ENCODE results near the gene NR3C1. TPM values are rescaled to one million over a fixed set of nuclear protein-coding genes. Genes with fewer than 3 reads are reported as not detected.
A peak's percentile ranks its signal among the peaks of the same experiment; 100 is the strongest.

NR3C1 gene
- total RNA-seq, 6 experiments from 2014 or later = 27.3 to 60.1 (median 47.2) TPM

DNA sequence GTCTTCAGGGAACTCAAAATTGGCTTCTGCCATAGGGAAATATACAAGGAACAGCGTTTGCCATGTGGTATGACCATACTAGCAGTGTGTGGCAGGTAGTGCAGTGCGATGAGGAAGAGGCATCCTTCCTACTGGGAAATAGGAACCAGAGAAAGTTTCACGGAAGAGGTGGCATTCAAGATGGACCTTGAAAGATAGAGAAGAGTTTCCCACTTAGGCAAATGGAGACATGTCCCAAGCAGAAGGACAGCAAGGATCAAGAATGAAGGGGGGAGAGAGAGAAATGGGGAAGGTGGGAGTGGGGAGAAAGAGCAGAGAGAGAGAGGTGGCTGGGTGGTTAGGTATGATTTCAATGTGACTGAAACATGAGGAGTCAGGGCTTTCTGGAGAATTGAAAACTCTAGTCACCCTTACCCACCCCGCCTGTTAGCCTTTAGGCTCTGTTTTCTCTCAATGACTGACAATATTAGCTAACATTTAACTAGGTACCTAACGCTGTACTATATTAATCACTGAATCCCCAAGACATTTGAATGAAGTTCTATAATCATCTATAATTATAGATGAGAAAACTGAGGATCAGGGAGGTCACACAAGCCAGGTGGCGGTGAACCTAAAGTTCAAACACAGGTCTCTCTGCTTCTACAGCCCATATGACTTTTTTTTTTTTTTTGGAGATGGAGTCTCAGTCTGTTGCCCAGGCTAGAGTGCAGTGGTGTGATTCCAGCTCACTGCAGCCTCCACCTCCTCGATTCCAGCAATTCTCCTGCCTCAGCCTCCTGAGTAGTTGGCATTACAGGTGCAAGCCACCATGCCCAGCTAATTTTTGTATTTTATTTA, 171.3 kb downstream of the NR3C1 start:
- Histone ChIP-seq H3K27me3 (no peaks in the 10 kb centered on the region), H3K9me3 (no peaks in the 10 kb centered on the region)
- DNase-seq = no peak

DNA sequence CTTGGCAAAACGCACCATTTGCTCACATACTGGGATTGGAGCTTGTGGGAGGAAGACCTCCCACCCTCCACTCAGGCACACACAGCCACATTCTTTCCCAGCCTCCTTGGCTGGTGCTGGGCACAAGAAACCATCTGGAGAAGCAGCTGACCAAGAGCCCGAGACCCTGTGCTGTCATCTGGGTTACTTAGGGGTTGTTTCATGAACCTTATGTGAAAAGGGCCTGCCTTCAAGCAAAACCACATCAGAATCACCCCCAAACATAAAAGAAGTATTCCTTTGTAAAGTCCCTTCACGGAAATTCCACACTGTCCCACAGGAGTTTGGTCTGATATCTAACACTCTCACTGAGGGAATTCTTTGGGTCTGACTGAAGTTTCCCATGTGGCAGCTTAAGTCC, 172.1 kb downstream of the NR3C1 start:
- no peak overlapping the region for H3K4me3 ChIP-seq
- no peaks in the 10 kb centered on the region for H3K9me3 ChIP-seq
- no peak for TF ChIP-seq POLR2A (IDR thresholded peaks at IDR 0.05)
- TF ChIP-seq, protein P1, sequence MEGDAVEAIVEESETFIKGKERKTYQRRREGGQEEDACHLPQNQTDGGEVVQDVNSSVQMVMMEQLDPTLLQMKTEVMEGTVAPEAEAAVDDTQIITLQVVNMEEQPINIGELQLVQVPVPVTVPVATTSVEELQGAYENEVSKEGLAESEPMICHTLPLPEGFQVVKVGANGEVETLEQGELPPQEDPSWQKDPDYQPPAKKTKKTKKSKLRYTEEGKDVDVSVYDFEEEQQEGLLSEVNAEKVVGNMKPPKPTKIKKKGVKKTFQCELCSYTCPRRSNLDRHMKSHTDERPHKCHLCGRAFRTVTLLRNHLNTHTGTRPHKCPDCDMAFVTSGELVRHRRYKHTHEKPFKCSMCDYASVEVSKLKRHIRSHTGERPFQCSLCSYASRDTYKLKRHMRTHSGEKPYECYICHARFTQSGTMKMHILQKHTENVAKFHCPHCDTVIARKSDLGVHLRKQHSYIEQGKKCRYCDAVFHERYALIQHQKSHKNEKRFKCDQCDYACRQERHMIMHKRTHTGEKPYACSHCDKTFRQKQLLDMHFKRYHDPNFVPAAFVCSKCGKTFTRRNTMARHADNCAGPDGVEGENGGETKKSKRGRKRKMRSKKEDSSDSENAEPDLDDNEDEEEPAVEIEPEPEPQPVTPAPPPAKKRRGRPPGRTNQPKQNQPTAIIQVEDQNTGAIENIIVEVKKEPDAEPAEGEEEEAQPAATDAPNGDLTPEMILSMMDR (IDR thresholded peaks at IDR 0.05) = no peak
- no peaks in the 10 kb centered on the region for H3K27me3 ChIP-seq
- intact Hi-C loops (cut with DNase I) = no loop called here
- peaks cover 0 to 68% (median 23%) of the 10 kb centered on the region in 4 donors for H3K4me1 ChIP-seq
- no peaks in the 10 kb centered on the region for H3K36me3 ChIP-seq
- 60% methylated on average over 1 of the region's 3 CpGs for WGBS (ENCODE audit: insufficient coverage, low coverage, low lambda C conversion rate, missing lambda C conversion rate)
- peak overlapping the region; percentile 9 to 96 (median 25) for H3K27ac ChIP-seq
- no peak for DNase-seq
- no peak for ATAC-seq

More for the DNA sequence above, 171.3 kb downstream of the NR3C1 start:
- WGBS (ENCODE audit: insufficient coverage, low coverage, low lambda C conversion rate, missing lambda C conversion rate) = 71% methylated on average over 6 of the region's 7 CpGs
- Histone ChIP-seq H3K4me1 (peaks cover 0 to 68% (median 23%) of the 10 kb centered on the region in 4 donors), H3K27ac (peak overlapping the region; percentile 9 to 96 (median 25)), H3K4me3 (no peak overlapping the region), H3K36me3 (no peaks in the 10 kb centered on the region)
- intact Hi-C loops (cut with DNase I) = no loop called here
- peak in 3 of 4 donors; percentile 13 to 28 (median 13) for ATAC-seq
- TF ChIP-seq, protein P1 (IDR thresholded peaks at IDR 0.05) = no peak
- no peak for TF ChIP-seq POLR2A (IDR thresholded peaks at IDR 0.05)

DNA sequence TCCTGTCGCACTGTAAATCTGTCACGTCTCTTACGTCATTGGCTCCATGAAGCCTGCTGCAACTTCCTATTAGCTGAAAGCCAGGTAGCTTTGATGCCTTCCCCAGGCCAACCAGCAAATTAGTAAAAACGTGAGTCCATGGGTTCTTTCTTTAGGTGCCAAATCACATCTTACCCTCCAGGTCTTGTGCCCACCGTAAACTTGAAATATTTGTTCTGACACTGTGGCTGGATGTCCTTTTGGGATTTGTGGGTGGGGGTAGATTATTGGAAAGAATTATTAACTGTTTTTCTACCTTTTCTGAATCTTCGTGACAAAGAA, 172.8 kb downstream of the NR3C1 start:
- H3K27ac ChIP-seq = peak overlapping the region; percentile 66 to 96 (median 77)
- no peak overlapping the region for H3K4me3 ChIP-seq
- intact Hi-C loops (cut with DNase I) = no loop called here
- TF ChIP-seq, protein P1 (IDR thresholded peaks at IDR 0.05) = no peak
- TF ChIP-seq POLR2A (IDR thresholded peaks at IDR 0.05) = no peak
- ATAC-seq (no peak), DNase-seq (no peak)
- no peaks in the 10 kb centered on the region for H3K36me3 ChIP-seq
- H3K27me3 ChIP-seq = no peaks in the 10 kb centered on the region
- H3K9me3 ChIP-seq = no peaks in the 10 kb centered on the region
- WGBS (ENCODE audit: insufficient coverage, low coverage, low lambda C conversion rate, missing lambda C conversion rate) = 83% methylated on average over 6 of the region's 6 CpGs
- H3K4me1 ChIP-seq = peaks cover 0 to 68% (median 23%) of the 10 kb centered on the region in 4 donors

DNA sequence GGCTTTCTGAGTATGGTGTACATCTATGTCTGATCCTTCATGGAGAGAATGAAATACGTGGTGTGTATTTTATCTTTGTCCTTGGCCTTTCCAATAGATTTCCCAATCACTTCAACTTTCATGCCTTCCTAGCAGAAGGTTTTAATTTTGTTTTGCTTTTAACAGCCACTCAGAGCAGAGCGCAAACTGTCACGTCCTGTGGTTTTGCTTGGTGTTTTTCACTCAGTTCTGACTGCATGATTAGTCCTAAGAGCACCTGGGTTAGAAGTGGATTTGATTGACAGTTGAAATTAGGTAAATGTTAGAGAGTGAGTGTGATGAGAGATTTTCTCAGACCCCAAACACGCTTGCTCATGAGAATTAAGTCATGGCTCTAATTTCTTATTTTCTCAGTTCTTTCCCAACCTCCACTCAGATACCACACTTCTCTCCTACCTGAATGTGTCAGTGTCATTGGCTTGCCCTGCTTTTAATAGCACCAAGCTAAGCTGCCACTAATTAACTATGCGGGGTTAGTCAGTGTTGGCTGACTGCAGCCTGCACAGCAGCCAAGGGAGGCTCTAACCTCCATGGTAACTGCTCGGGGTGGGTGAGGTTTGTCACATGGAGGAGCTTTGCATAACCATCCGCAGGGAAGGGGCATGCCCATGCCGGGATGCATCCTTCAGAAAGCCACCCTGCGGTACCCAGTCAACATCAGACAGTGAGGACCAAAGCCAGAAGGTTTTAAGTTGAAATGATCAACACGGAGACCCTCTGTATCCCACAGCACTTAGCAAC, 173.4 kb downstream of the NR3C1 start:
- intact Hi-C loops (cut with DNase I) = no loop called here
- H3K9me3 ChIP-seq = no peaks in the 10 kb centered on the region
- no peak overlapping the region for H3K4me3 ChIP-seq
- H3K36me3 ChIP-seq = no peaks in the 10 kb centered on the region
- WGBS (ENCODE audit: insufficient coverage, low coverage, low lambda C conversion rate, missing lambda C conversion rate) = 26% methylated on average over 9 of the region's 10 CpGs
- H3K4me1 ChIP-seq = peaks cover 0 to 63% (median 21%) of the 10 kb centered on the region in 4 donors
- ATAC-seq (peak; percentile 27 to 36 (median 34)), DNase-seq (peak in 2 of 3 donors; percentile 45 to 56)
- H3K27ac ChIP-seq = peak overlapping the region; percentile 66 to 96 (median 77)
- no peaks in the 10 kb centered on the region for H3K27me3 ChIP-seq
- no peak for TF ChIP-seq POLR2A (IDR thresholded peaks at IDR 0.05)
- TF ChIP-seq, protein P1 (IDR thresholded peaks at IDR 0.05) = no peak

Measured in right lobe of liver (tissue), 6 donors.